GM18499 (cell line): Measurements from ENCODE around the gene CRYBA2.

ENCODE experiments used
- ATAC-seq: cut with Tn5 transposase; IDR thresholded peaks from one replicate; pipeline ENCODE4 v1.9.1; 2021; ENCODE audit warnings: moderate number of reproducible peaks; ENCODE audit not compliant: insufficient read depth, unreplicated experiment

CRYBA2 gene

GRCh38 chr2:218999881-219000568 lies 6.8 kb upstream of the CRYBA2 start:
- no peak for ATAC-seq

- no peak for ATAC-seq
Measured at GRCh38 chr2:218999021-218999880, 6.0 kb upstream of the CRYBA2 start.

- ATAC-seq = no peak
Measured at GRCh38 chr2:218998414-218999002, 5.3 kb upstream of the CRYBA2 start.

- ATAC-seq = no peak
Measured at GRCh38 chr2:218997731-218998130, 4.5 kb upstream of the CRYBA2 start.

- no peak for ATAC-seq
Measured at GRCh38 chr2:218996937-218997336, 3.7 kb upstream of the CRYBA2 start.

GRCh38 chr2:218995972-218996711 lies 2.9 kb upstream of the CRYBA2 start:
- no peak for ATAC-seq

GRCh38 chr2:218995561-218995960 lies 2.3 kb upstream of the CRYBA2 start:
- no peak for ATAC-seq

GRCh38 chr2:218992703-218993344 lies 398 bp downstream of the CRYBA2 start:
- ATAC-seq = no peak

GRCh38 chr2:218992196-218992595 lies 1.0 kb downstream of the CRYBA2 start:
- ATAC-seq = no peak

GRCh38 chr2:218991674-218992168 lies 1.5 kb downstream of the CRYBA2 start:
- ATAC-seq = no peak

GRCh38 chr2:218990612-218991011 lies 2.6 kb downstream of the CRYBA2 start:
- no peak for ATAC-seq

GRCh38 chr2:218990052-218990451 lies 3.2 kb downstream of the CRYBA2 start:
- no peak for ATAC-seq

GRCh38 chr2:218988650-218989049 lies 4.6 kb downstream of the CRYBA2 start:
- ATAC-seq = no peak

GRCh38 chr2:218988164-218988563 lies 5.1 kb downstream of the CRYBA2 start:
- no peak for ATAC-seq

- ATAC-seq = no peak
Measured at GRCh38 chr2:218986148-218986761, 7.0 kb downstream of the CRYBA2 start.

- ATAC-seq = no peak
Measured at GRCh38 chr2:218985325-218986091, 7.7 kb downstream of the CRYBA2 start.

GRCh38 chr2:218985021-218985324 lies 8.2 kb downstream of the CRYBA2 start, which contains the start of gene FEV:
TSS of gene FEV (minus strand) at chr2:218985184. CDS start at chr2:218985075, 109 bp downstream.
- ATAC-seq = no peak

GRCh38 chr2:218984239-218985020 lies 8.8 kb downstream of the CRYBA2 start:
- no peak for ATAC-seq
